ENCODE measurements around the gene STARD3.

STARD3 gene

GRCh38 chr17:39703913-39704312, 67.0 kb downstream of the STARD3 start:
- H3K27ac Mint-ChIP-seq = no peak overlapping the region
- H3K9me3 Mint-ChIP-seq = no peaks in the 10 kb centered on the region
- H3K36me3 Mint-ChIP-seq (ENCODE audit: low read depth) = peaks cover 4% of the 10 kb centered on the region
- no peak for DNase-seq
- H3K27me3 Mint-ChIP-seq (ENCODE audit: low read depth, poor library complexity) = peaks cover 16% of the 10 kb centered on the region
- no peak for TF ChIP-seq CTCF (IDR thresholded peaks at IDR 0.05)
- peaks cover 57% of the 10 kb centered on the region for H3K4me1 Mint-ChIP-seq
- H3K4me3 Mint-ChIP-seq = no peak overlapping the region

- no peak overlapping the region for H3K4me3 Mint-ChIP-seq
- peaks cover 8% of the 10 kb centered on the region for H3K27me3 Mint-ChIP-seq (ENCODE audit: low read depth, poor library complexity)
- TF ChIP-seq CTCF (IDR thresholded peaks at IDR 0.05) = no peak
- DNase-seq = no peak
- H3K9me3 Mint-ChIP-seq = no peaks in the 10 kb centered on the region
- peaks cover 47% of the 10 kb centered on the region for H3K4me1 Mint-ChIP-seq
- no peak overlapping the region for H3K27ac Mint-ChIP-seq
- peaks cover 9% of the 10 kb centered on the region for H3K36me3 Mint-ChIP-seq (ENCODE audit: low read depth)
Observed at GRCh38 chr17:39704821-39705551, 68.0 kb downstream of the STARD3 start.

- no peak for DNase-seq
- peaks cover 43% of the 10 kb centered on the region for H3K4me1 Mint-ChIP-seq
- no peak for TF ChIP-seq CTCF (IDR thresholded peaks at IDR 0.05)
- H3K36me3 Mint-ChIP-seq (ENCODE audit: low read depth) = peaks cover 9% of the 10 kb centered on the region
- no peak overlapping the region for H3K27ac Mint-ChIP-seq
- no peak overlapping the region for H3K4me3 Mint-ChIP-seq
- H3K27me3 Mint-ChIP-seq (ENCODE audit: low read depth, poor library complexity) = peaks cover 8% of the 10 kb centered on the region
- no peaks in the 10 kb centered on the region for H3K9me3 Mint-ChIP-seq
Observed at GRCh38 chr17:39705786-39706348, 68.9 kb downstream of the STARD3 start.

GRCh38 chr17:39706383-39706782, 69.4 kb downstream of the STARD3 start:
- no peak for TF ChIP-seq CTCF (IDR thresholded peaks at IDR 0.05)
- no peak overlapping the region for H3K27ac Mint-ChIP-seq
- peaks cover 9% of the 10 kb centered on the region for H3K36me3 Mint-ChIP-seq (ENCODE audit: low read depth)
- H3K9me3 Mint-ChIP-seq = no peaks in the 10 kb centered on the region
- no peak overlapping the region for H3K4me3 Mint-ChIP-seq
- H3K27me3 Mint-ChIP-seq (ENCODE audit: low read depth, poor library complexity) = peaks cover 6% of the 10 kb centered on the region
- H3K4me1 Mint-ChIP-seq = peaks cover 38% of the 10 kb centered on the region
- DNase-seq = no peak

- no peak for TF ChIP-seq CTCF (IDR thresholded peaks at IDR 0.05)
- H3K4me1 Mint-ChIP-seq = peaks cover 32% of the 10 kb centered on the region
- H3K27ac Mint-ChIP-seq = no peak overlapping the region
Observed at GRCh38 chr17:39706921-39707337, 70.0 kb downstream of the STARD3 start.

More at GRCh38 chr17:39706921-39707337, 70.0 kb downstream of the STARD3 start:
- Mint-ChIP-seq H3K36me3 (ENCODE audit: low read depth) (peaks cover 9% of the 10 kb centered on the region), H3K27me3 (ENCODE audit: low read depth, poor library complexity) (peaks cover 4% of the 10 kb centered on the region), H3K4me3 (no peak overlapping the region), H3K9me3 (no peaks in the 10 kb centered on the region)
- no peak for DNase-seq
